PC-9 (cell line): Measurements from ENCODE around the gene FCN3. TPM values are rescaled to one million over a fixed set of nuclear protein-coding genes. Genes with fewer than 3 reads are reported as not detected.

Source experiments
- BruUV-seq: library from RNA; stranded (reverse); fragments of 400-500 nt; replicated peaks from 2 replicates; lab custom pipeline; 2021; lab: Mats Ljungman, UMichigan
- CTCF ChIA-PET: fragments of 300-600 bp; sonication (Branson Sonifier 250); formaldehyde crosslinking; loops from one replicate; lab custom pipeline; 2022; ENCODE audit warnings: antibody characterized with exemption; lab: Charles Lee
- POLR2A ChIA-PET: fragments of 300-600 bp; sonication (Branson Sonifier 250); formaldehyde crosslinking; loops from one replicate; lab custom pipeline; 2022; ENCODE audit warnings: antibody characterized with exemption; ENCODE audit not compliant: unreplicated experiment; lab: Charles Lee
- DNase-seq, 2 experiments: peaks; one replicate each; pipeline versions ENCODE4 v3.0.0 to v3.0.0-alpha.2; 2015 to 2022; ENCODE audit warnings: mixed read lengths in 1 of 2
- H2AFZ ChIP-seq: fragments of 200-600 bp; sonication (generic); 2 replicates; pipeline ENCODE4 v1.8.1; 2017; ENCODE audit warnings: antibody characterized with exemption
- H3F3A ChIP-seq: fragments of 200-600 bp; sonication (generic); 2 replicates; pipeline ENCODE4 v1.8.1; 2017; ENCODE audit warnings: antibody characterized with exemption, mild to moderate bottlenecking, low read depth; ENCODE audit not compliant: insufficient read depth
- H3K27ac ChIP-seq: fragments of 200-600 bp; sonication (generic); 2 replicates; pipeline ENCODE4 v1.6.1; 2016; ENCODE audit warnings: mixed run types
- H3K27me3 ChIP-seq: fragments of 200-600 bp; sonication (generic); 2 replicates; pipeline ENCODE4 v1.6.1; 2016; ENCODE audit warnings: low read depth, mixed run types; ENCODE audit not compliant: insufficient read depth
- H3K36me3 ChIP-seq: fragments of 200-600 bp; sonication (generic); 2 replicates; pipeline ENCODE4 v1.6.1; 2016; ENCODE audit warnings: low read depth, mixed run types
- H3K4me1 ChIP-seq: fragments of 200-600 bp; sonication (generic); replicated peaks from 2 replicates; pipeline ENCODE4 v1.6.1; 2016; ENCODE audit warnings: mixed run types; ENCODE audit not compliant: insufficient read depth
- H3K4me2 ChIP-seq: fragments of 200-600 bp; sonication (generic); 2 replicates; pipeline ENCODE4 v1.6.1; 2017; ENCODE audit warnings: mixed run types
- H3K4me3 ChIP-seq: fragments of 200-600 bp; sonication (generic); 2 replicates; pipeline ENCODE4 v1.6.1; 2016; ENCODE audit warnings: mixed run types
- H3K79me2 ChIP-seq: fragments of 200-600 bp; sonication (generic); 2 replicates; pipeline ENCODE4 v1.6.1; 2017; ENCODE audit warnings: low read depth, mixed run types
- H3K9me2 ChIP-seq: fragments of 200-600 bp; sonication (generic); 2 replicates; pipeline ENCODE4 v1.8.1; 2017; ENCODE audit warnings: mild to moderate bottlenecking; ENCODE audit not compliant: insufficient read depth
- H3K9me3 ChIP-seq: fragments of 200-600 bp; sonication (generic); 2 replicates; pipeline ENCODE4 v1.8.1; 2016; ENCODE audit warnings: low read depth; ENCODE audit not compliant: insufficient read depth
- H4K20me1 ChIP-seq: fragments of 200-600 bp; sonication (generic); 2 replicates; pipeline ENCODE4 v1.8.1; 2017; ENCODE audit not compliant: insufficient read depth
- EZH2 ChIP-seq: fragments of 200-600 bp; sonication (generic); IDR thresholded peaks from 2 replicates; pipeline ENCODE4 v1.8.0; 2017; ENCODE audit warnings: antibody characterized with exemption, low read depth
- intact Hi-C: fragments of 100-400 bp; cut with micrococcal nuclease; formaldehyde crosslinking; loops from one replicate; pipeline ENCODE4 v1.10.0; 2022; ENCODE audit not compliant: unreplicated experiment
- total RNA-seq: library from RNA; stranded (reverse); gene quantifications from 2 replicates; pipeline ENCODE4 v1.2.3, GENCODE V29; 2021
- TF ChIP-seq, protein P1 (sequence below): fragments of 200-600 bp; sonication (generic); conservative IDR thresholded peaks from 2 replicates; pipeline ENCODE4 v1.6.1; 2017; ENCODE audit warnings: mixed run types, antibody characterized with exemption, mild to moderate bottlenecking, moderate library complexity

The FCN3 gene
- total RNA-seq, 1 experiment from 2014 or later: not detected

GRCh38 chr1:27346357-27346756 is 28.3 kb downstream of the FCN3 start:
- H2AFZ ChIP-seq: no peak overlapping the region
- POLR2A ChIA-PET: no interaction called here
- no peaks in the 10 kb centered on the region for H3K9me2 ChIP-seq
- intact Hi-C loops: no loop called here
- no TSS peak for BruUV-seq
- peaks cover 16% of the 10 kb centered on the region for H3K4me1 ChIP-seq
- no peak for DNase-seq
- peaks cover 11% of the 10 kb centered on the region; the same call in 1 of the 2 replicates for H3F3A ChIP-seq
- no peaks in the 10 kb centered on the region for H4K20me1 ChIP-seq
- no peaks in the 10 kb centered on the region for H3K9me3 ChIP-seq
- CTCF ChIA-PET: no interaction called here
- H3K27me3 ChIP-seq: no peaks in the 10 kb centered on the region
- no peaks in the 10 kb centered on the region for H3K79me2 ChIP-seq
- no peak overlapping the region for H3K4me2 ChIP-seq
- no peak overlapping the region for H3K27ac ChIP-seq
- no peaks in the 10 kb centered on the region for H3K36me3 ChIP-seq
- no peak overlapping the region for H3K4me3 ChIP-seq
- TF ChIP-seq, protein P1, sequence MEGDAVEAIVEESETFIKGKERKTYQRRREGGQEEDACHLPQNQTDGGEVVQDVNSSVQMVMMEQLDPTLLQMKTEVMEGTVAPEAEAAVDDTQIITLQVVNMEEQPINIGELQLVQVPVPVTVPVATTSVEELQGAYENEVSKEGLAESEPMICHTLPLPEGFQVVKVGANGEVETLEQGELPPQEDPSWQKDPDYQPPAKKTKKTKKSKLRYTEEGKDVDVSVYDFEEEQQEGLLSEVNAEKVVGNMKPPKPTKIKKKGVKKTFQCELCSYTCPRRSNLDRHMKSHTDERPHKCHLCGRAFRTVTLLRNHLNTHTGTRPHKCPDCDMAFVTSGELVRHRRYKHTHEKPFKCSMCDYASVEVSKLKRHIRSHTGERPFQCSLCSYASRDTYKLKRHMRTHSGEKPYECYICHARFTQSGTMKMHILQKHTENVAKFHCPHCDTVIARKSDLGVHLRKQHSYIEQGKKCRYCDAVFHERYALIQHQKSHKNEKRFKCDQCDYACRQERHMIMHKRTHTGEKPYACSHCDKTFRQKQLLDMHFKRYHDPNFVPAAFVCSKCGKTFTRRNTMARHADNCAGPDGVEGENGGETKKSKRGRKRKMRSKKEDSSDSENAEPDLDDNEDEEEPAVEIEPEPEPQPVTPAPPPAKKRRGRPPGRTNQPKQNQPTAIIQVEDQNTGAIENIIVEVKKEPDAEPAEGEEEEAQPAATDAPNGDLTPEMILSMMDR: no peak
- TF ChIP-seq EZH2: no peak

- H3K4me1 ChIP-seq: peaks cover 26% of the 10 kb centered on the region
- no peak overlapping the region for H3K4me3 ChIP-seq
- no peaks in the 10 kb centered on the region for H3K79me2 ChIP-seq
- H3K27ac ChIP-seq: no peak overlapping the region
- H3K4me2 ChIP-seq: no peak overlapping the region
- H3K9me3 ChIP-seq: no peaks in the 10 kb centered on the region
- no peak overlapping the region for H2AFZ ChIP-seq
- no TSS peak for BruUV-seq
- ChIA-PET POLR2A (interaction anchor here (0.6 kb wide), 1 partner anchor 1528 kb away, joined by 11 read pairs; no protein-coding TSS in a partner anchor), CTCF (no interaction called here)
- TF ChIP-seq EZH2: no peak
- TF ChIP-seq, protein P1: no peak
- no peaks in the 10 kb centered on the region for H3K36me3 ChIP-seq
- H3F3A ChIP-seq: peaks cover 20% of the 10 kb centered on the region; the same call in 1 of the 2 replicates
- no peaks in the 10 kb centered on the region for H3K27me3 ChIP-seq
- intact Hi-C loops: no loop called here
- H4K20me1 ChIP-seq: no peaks in the 10 kb centered on the region
- H3K9me2 ChIP-seq: no peaks in the 10 kb centered on the region
- no peak for DNase-seq
Observed at GRCh38 chr1:27345272-27345671, 29.4 kb downstream of the FCN3 start.

GRCh38 chr1:27343639-27344025 is 31.0 kb downstream of the FCN3 start:
- H3K4me1 ChIP-seq: peaks cover 24% of the 10 kb centered on the region
- H3K4me3 ChIP-seq: peak overlapping the region; percentile 70; the same call in 1 of the 2 replicates
- no peaks in the 10 kb centered on the region for H4K20me1 ChIP-seq
- peaks cover 23% of the 10 kb centered on the region; the same call in 1 of the 2 replicates for H3F3A ChIP-seq
- H2AFZ ChIP-seq: no peak overlapping the region
- no peak overlapping the region for H3K27ac ChIP-seq
- intact Hi-C loops: loop anchor here (1.0 kb wide), 2 partner anchors 21 to 23 kb away; partner anchors contain the start of genes MAP3K6 and TMEM222
- no peak for DNase-seq
- H3K4me2 ChIP-seq: peak overlapping the region; percentile 97
- CTCF ChIA-PET: interaction anchor here (1.6 kb wide), 1 partner anchor 42 kb away, joined by 3 read pairs; no protein-coding TSS in a partner anchor
- no peaks in the 10 kb centered on the region for H3K9me2 ChIP-seq
- POLR2A ChIA-PET: interaction anchor here (0.8 kb wide), 1 partner anchor 22 kb away, joined by 4 read pairs; no protein-coding TSS in a partner anchor
- no peaks in the 10 kb centered on the region for H3K27me3 ChIP-seq
- no peak for TF ChIP-seq EZH2
- TF ChIP-seq, protein P1: no peak
- no TSS peak for BruUV-seq
- H3K9me3 ChIP-seq: no peaks in the 10 kb centered on the region
- no peaks in the 10 kb centered on the region for H3K36me3 ChIP-seq
- no peaks in the 10 kb centered on the region for H3K79me2 ChIP-seq
